Heart left ventricle (tissue), 13 donors: ENCODE results near the gene SPOCK2.

Experiments used
- POLR2A ChIP-seq, 2 donors: fragments of 450-650 bp; IDR thresholded peaks; one replicate each; pipeline ENCODE4 v1.6.1; 2017; ENCODE audit warnings: antibody characterized with exemption in 2 of 2, mild to moderate bottlenecking in 2 of 2, moderate library complexity in 2 of 2
- TF ChIP-seq, protein P1 (sequence below), 12 donors: fragments of 200-600 bp; sonication (generic) in 4 of 12; IDR thresholded peaks; one replicate each; pipeline versions ENCODE4 v1.5.0 to v1.8.0; 2018 to 2022; ENCODE audit warnings: antibody characterized with exemption in 12 of 12, mild to moderate bottlenecking in 5 of 12
- donor health status: ischemic (EF 13 %, LVEDD 7.1; RV severe dilation, severe dysfunction).
- donor health status: DM: no; HTN: yes; CAD: no.
- donor health status: DM: no; HTN: no; CAD: no.
- donor health status: ischemic (EF 25% LVEDD 6.9; RV normal size, moderate dysfunction).
- donor health status: ischemic (EF 25% LVEDD 5.7; RV mildly dilated, moderate dysfunction).
- donor health status: ischemic (EF 35%, LVEDD 5.7; RV mildly dilated, moderate dysfunction).
- donor health status: nonischemic (EF 11% LVEDD 7.7; RV severe dilation, severe dysfunction).
- donor health status: DM: yes; HTN: yes; CAD: no.
- donor health status: PGD.
- donor health status: ischemic (EF 29% LVEDD 5.4; RV normal size, mild dysfunction).
- donor health status: nonischemic (EF 23%, LVEDD 6.1; RV moderate dilation, normal function).

- TF ChIP-seq, protein P1, sequence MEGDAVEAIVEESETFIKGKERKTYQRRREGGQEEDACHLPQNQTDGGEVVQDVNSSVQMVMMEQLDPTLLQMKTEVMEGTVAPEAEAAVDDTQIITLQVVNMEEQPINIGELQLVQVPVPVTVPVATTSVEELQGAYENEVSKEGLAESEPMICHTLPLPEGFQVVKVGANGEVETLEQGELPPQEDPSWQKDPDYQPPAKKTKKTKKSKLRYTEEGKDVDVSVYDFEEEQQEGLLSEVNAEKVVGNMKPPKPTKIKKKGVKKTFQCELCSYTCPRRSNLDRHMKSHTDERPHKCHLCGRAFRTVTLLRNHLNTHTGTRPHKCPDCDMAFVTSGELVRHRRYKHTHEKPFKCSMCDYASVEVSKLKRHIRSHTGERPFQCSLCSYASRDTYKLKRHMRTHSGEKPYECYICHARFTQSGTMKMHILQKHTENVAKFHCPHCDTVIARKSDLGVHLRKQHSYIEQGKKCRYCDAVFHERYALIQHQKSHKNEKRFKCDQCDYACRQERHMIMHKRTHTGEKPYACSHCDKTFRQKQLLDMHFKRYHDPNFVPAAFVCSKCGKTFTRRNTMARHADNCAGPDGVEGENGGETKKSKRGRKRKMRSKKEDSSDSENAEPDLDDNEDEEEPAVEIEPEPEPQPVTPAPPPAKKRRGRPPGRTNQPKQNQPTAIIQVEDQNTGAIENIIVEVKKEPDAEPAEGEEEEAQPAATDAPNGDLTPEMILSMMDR (IDR thresholded peaks at IDR 0.05), result no peak
- no peak for TF ChIP-seq POLR2A (IDR thresholded peaks at IDR 0.05)
These were observed 39.2 kb upstream of the SPOCK2 start for GRCh38 chr10:72127571-72127970.
